RCC 7860 (cell line): ENCODE data around the gene KCNMB2.

Experiments used
- DNase-seq: peaks from one replicate; pipeline ENCODE4 v3.0.0-alpha.2; 2015; ENCODE audit warnings: low spot score
- FAIRE-seq: peaks from 2 replicates; lab custom pipeline; 2012; peaks lifted over from hg19 to GRCh38; lab: Jason Lieb, UNC

KCNMB2 gene

DNA sequence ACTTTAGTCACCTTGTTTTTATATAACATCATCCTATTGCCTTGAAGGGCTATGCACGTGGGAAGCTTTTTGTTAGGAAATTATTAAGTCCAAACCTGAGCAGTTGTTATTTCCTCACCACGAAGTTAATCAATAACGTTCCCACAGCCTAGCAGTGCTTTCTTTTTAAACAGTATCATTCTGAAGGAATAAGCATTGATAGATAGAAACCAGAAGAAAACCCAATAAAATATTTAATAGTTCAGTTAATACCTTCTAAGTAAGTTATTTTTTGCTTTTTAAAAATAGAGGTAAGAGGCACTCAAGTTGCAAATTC, 149.3 kb downstream of the KCNMB2 start:
- DNase-seq, result no peak
- no peak for FAIRE-seq

DNA sequence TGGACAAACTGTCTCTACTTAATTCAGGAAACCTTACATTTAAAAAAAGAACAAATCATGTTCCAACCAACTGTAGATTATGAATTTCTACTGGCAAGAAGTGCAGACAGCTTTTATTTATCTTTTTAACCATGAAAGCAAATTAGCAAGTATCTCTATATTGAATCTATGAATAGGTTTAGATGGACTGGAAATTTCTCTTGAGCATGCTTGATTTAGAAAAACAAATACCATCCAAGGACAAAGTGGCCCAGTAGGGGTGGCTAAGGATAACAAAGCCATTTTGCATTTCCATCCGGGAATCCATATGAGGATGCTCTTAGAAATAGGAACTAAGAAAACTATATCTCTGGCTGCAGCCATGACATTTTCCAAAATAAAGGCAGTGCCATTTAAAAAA, 150.6 kb downstream of the KCNMB2 start:
- DNase-seq (no peak), FAIRE-seq (no peak)

DNA sequence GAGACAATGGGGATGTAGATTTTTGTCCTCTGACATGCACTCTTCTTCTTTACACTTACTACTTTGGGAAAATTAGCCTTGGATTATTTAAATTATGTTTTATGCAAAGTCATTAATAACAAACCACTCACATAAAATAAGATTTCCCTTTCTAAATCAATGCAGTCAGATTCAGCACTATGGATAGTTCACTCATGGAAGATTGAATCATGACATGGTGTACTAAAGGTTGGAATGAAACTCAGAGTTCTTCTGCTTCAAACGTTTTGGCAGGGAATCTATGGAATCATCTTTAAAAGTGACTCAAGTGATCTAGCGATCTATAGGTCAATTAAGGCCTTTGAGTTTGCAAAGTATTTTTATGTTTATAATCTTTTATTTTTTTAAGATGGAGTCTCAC, 154.3 kb downstream of the KCNMB2 start:
- FAIRE-seq, result no peak
- no peak for DNase-seq

DNA sequence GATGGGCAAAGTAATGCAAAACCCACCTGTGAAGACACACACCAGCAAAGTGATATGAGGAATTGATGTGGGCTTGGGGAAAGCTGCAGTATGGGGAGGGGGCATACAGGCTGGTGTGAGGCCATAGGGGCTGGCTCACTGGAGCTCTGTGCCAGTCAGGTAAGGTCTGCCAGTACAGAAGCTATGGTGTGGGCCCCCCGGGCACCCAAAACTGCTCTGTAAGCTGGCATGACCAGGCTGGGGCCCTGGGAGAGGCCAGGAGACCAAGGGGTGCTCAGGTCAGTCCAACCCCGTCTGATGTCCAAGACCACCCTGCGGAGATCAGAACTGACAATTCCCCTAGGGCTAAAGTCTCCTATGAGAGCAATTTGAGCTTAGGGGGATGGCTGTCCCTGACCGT, 163.1 kb downstream of the KCNMB2 start:
- FAIRE-seq, result no peak
- no peak for DNase-seq

DNA sequence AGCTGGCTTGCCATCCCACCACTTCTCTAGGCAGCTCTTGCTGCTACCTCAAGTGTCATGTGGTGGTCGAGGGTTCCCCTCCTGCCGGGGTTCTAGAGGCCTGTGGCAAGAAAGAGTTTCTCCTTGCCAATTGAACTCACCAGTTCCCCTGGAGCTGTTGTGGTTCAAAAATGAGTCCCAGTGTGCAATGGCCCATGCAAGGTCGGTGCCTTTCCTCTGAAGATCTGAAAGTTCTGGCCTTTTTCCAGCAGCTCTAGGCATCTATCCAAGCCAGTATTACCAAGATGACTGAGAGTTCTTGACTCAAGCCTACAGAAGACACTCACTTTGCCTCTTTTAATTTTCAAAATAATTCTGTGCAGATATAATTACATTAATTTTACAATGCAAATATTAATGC, 163.6 kb downstream of the KCNMB2 start:
- no peak for FAIRE-seq

DNA sequence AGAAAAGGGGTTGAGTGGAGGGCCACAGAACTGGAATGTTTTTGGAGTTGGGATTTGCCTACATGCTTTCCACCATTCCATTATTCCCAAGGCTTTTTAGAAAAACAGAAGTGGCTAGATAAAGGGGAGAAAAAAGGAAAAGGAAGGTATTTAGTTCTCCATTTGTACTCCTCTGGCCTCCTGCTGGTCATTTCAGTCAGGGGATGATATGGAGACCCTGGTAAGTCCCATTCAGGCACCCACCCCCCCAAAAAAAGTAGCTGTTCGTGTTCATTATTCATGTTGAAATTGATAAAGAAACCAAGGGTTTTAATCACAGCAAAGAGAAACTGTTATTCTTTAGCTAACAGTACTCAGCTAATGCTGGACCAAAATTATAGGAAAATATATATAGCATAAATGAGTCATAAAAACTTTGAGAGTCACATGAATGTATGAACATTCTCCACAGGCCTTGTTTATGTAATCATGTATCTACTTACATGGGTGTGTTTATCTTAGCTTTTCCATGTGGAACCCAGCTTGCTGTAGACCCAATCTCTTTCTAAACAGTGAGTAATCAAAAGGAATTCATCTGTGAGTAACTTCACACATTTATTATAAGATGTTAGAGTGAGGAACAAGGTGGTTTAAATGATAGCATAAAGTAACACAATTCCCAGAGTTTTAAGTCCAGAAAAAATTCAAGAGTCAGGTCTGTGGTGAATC, 167.2 kb downstream of the KCNMB2 start:
- DNase-seq (no peak), FAIRE-seq (no peak)

More for the DNA sequence above, 163.6 kb downstream of the KCNMB2 start:
- DNase-seq, result no peak

DNA sequence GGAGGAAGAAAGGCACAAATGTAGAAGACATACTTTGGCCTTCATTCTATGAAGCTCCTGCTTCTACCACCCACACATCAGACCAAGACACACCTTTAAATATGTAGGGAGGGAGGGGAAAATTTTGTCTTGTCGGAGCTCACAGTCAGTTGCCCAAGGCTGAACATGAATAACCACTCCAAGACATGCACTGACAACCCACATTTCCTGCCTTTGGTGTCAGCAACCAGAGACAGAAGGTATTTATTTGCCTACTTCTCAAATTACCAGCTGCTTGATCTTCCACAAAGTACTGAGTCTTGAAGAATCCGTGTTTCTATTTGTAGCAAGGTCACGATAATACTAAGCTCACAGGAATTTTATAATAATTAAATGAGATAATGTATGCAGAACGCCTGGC, 169.7 kb downstream of the KCNMB2 start:
- DNase-seq, result no peak
- no peak for FAIRE-seq

DNA sequence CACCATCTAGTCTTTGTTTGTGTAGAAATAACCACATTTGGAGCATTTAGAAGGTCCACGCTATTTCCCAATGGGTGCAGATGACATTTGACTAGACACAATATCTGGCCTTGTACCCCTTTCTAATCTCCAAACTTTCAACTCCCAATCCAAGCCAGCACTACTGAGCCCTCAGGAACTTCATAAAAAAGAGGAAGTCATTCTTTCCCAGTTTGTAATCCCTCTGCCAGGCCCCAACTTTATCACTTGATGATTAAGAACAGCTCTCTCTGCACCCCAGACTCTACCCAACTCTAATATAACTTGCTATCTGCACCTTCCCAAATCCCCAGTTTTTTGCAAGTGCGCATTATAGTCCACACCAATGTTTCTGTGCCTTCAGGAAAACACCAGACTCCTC, 170.2 kb downstream of the KCNMB2 start:
- FAIRE-seq, result no peak
- no peak for DNase-seq

DNA sequence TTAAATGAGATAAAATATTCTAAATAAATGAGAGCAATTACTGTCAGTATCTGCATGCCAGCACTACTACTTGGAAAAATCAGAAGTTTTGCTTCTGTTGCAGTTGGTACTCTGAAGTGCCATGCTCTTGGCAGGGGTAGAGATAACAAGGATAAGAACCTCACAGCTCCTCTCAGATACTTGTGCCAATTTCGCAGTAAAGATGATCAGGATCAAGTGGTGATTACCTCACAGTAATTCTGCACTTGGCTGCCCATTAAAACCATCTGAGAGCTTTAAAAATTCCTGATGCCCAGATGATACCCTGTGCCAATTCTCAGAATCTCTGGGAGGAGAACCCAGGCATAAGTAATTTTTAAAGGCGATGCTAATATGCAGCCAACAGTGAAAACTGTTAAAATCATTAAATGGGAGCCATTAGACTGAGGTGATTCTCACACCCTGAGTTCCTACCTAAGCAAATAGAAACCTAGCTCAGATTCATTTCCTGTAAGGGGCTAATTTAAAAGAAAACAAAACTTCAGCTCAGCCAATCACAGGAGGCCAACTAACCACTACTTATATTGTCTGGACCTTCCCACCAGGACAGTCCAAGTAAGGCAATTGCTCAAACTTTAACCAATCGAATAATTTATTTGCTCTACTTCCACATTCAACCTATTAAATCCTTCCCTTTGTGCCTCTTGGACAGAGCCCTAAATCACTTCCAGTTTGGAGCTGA, 171.2 kb downstream of the KCNMB2 start:
- FAIRE-seq, result no peak

DNA sequence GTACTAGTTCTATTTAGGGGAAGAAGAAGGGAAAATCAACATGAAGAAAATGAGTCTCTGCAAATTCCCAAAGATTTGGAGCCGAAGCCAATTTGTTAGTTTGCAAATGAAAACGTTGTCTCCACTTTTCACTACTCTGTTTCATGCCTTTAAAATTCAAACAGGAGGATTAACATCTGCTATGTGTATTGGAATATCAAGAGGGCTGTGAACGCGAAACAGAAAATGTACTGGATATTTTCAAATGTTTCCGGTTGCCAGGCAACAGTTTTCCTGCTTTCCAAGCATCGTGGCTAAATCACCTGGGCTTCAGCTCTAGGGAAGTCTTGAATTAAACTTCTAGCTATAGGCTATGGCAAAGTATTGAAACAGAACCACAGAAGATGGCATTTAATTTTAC, 172.8 kb downstream of the KCNMB2 start:
- DNase-seq, result no peak
- FAIRE-seq, result no peak

More for the DNA sequence above, 171.2 kb downstream of the KCNMB2 start:
- no peak for DNase-seq

DNA sequence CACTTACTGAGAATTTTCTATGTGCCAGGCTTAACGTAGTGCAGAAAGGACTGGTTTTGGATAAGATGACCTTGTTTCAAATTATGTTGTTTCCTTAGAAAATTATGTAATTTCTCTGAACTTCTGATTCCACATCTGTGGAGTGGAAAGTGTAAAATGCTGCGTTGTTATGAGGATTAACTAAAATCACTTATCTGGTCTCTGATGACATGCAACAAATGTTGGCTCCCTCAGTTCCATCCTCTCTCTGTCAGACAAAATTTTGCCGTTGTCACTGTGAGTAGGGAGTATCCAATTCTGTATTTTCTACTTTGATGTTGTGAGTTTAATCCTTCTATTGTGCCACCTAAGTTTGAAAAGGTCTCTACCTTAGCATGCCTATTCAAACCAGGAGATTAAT, 175.5 kb downstream of the KCNMB2 start:
- DNase-seq (no peak), FAIRE-seq (no peak)

DNA sequence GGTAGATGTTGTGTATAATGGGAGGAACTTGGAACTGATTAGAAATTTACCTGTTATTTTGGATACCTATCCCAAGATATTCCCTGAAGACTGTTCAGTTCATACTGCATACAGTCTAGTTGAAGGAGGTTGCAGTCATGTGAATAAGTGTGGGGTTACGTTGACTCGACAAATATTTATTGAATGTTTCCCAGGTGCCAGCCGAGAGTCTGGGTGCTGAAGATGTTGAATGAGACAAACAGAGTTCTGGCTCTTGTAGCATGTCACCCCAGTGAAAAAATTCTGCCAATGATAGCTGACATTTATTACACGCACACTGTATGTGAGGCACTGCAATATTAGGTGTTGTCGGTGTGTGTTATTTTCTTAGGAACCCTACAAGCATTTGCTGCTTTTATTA, 176.0 kb downstream of the KCNMB2 start:
- no peak for FAIRE-seq
- DNase-seq, result no peak

DNA sequence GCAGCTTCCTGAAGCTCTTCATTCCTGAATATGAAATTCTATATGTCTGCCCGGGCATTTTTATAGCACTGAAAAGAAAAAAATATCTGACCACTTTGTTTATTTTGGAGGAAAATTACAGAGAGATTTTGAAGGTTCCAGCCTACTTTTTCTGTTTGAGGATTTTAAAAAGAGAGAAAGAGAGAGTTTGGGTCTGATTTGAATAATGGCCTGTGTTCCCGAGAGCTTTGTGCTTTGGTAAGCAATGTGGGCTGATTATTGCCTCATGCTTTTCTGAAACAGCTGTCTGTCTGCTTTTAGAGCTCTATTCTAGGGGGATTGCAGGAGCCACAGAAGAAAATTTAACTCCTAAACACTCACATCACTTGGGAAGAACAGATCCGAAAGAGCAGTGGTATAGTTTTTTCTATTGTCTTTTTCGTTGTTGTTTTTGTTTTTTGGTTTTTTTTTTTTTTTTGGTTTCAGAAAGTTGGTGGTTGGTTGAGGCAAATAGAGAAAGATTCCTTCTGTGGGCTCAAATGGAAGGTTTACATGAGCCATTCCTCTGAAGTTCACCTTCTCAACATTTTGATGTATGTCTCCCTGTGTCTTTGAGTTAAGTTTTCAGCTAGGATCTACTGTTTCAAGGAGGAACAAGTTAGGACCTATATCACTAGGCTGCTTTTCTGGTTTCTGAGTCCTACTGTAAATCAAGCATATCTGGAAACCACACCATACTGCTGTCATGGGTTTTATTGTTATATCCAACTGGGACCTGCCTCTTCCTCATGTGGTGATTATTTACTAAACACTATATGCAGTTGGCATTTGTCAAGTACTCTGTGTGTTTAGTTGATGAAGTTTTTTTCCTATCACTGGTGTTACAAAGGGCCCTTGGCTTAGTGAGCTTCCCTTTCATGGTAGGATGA, 178.9 kb downstream of the KCNMB2 start:
- no peak for FAIRE-seq
- DNase-seq, result no peak

DNA sequence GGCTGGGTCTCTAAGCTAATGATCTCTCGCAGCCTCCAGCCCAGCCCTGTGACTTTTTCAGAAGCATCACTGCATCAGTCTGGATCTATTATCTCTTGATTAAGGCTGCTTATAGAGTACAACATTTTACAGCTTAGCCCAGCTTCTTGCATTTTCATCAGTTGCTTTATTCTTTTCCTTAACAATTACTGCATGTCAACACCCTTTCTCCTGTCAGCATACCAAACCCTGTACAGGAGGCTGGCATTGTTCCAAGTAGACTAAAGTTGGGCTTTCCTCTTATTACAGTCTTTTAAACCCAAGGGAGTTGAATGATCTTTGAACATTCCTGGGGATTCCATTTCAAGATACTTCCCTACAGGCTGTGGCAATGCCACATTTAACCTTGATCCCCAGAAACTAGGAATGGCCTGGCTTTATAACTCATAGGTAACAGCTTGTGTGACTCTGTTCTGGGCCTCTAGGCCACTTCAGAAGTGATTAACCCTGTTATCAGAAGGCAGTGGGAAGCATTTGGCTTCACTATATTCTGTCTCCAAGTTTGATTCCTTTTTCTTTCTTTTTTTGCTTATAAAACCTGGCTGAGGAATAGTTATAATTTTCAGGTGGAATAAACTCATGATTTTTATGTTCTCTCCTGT, 182.9 kb downstream of the KCNMB2 start:
- FAIRE-seq (no peak), DNase-seq (no peak)

DNA sequence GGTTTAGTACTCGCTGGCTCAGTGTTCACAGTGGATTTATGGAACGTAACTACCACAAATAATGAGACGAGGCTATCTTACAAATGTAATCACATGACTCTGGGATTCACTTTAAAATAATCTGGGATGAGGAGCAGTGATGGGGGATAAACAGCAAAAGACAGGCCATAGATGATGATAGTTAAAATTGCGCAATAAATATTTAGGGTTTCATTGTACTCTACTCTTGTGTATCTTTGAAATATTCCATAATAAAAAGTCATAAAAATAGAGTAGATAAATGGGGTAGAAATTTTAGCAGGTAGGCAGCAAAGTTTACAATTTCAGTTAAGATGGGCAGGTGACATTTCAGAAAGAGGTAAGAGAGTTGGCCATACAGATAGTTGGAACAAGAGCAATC, 196.6 kb downstream of the KCNMB2 start:
- FAIRE-seq (no peak), DNase-seq (no peak)

DNA sequence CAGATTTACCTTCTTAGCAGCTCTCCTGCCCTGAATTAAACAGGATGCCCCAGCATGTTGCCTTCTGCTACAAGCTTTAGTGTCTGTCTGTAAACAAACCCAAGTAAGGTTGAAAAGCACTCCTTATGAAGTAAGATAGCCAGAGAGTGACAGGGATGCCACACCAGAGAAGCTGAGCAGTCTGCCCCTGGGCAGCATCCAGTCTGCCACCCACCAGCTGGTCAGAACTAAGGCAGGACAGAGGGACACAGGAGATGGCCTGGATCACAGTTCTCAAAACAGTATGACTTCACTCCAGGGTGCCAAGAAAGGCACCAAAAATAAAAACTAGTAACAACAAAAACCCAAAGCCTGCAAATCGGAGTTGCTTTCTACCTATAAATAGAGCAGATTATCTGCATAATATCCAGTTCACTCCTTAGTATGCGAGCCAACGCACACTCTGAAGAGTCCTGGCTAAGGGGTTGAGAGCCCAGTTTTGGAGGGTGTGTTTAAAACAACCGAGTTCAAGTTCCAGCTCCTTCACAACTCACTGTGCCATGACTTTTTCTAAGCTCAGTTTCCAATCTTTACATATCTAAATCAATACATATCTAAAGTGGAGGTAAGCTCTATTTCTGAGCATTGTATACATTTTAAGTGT, 198.9 kb downstream of the KCNMB2 start:
- FAIRE-seq, result no peak
- no peak for DNase-seq

DNA sequence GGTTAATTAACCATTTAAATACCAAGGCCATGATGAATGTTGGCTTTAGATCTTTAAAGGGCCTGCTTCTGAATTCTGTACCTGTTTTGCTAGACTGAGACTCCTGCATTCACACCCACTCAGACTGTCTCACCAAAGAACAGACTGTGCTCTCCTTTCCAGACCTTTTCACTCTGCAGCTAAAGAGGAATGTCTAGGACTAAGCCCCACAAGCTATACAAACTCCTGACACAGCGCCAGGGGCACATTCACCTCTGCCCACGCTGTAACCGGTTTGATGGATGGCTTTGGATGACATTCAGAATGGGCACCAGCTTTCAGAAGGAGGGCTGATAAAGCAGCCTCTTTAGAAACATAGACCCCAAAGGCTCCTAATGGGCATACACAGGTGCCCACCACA, 200.1 kb downstream of the KCNMB2 start:
- no peak for DNase-seq

DNA sequence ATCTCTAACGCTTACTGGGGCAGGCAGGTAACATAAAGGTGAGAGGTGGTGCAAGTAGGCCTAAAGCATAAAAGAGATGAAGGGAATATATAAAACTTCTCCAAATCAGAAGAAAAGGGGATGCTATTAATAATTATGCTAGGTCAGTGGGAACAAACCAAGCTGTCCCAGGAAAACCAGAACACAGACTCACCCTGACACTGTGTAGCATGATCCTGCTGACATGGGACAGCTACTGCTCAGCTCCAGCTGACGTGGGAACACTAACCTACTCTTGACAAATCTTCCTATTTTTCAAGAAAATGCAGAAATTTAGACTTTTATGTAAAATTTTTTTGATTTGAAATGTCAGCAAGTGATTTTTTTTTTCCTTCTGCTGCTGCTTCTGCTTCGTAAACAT, 203.5 kb downstream of the KCNMB2 start:
- FAIRE-seq (no peak), DNase-seq (no peak)

More for the DNA sequence above, 200.1 kb downstream of the KCNMB2 start:
- FAIRE-seq, result no peak

DNA sequence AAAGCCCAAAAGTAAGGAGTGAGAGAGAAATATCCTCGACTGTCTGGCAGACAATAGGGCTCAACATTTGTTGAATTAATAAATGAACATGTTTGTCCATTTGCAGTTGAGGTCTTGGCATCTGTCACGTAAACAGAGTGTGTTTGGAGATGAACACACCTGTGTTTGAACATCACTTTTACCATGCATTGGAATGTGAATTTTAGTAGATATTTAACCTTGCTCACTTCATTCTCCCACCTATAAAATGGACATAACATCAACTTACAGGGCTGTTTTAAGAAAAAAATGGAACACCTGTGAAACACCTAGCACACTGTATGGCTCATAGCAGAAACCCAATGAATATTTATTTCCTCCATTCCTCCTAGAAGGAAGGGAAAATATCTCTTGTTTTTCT, 204.8 kb downstream of the KCNMB2 start:
- FAIRE-seq, result no peak

DNA sequence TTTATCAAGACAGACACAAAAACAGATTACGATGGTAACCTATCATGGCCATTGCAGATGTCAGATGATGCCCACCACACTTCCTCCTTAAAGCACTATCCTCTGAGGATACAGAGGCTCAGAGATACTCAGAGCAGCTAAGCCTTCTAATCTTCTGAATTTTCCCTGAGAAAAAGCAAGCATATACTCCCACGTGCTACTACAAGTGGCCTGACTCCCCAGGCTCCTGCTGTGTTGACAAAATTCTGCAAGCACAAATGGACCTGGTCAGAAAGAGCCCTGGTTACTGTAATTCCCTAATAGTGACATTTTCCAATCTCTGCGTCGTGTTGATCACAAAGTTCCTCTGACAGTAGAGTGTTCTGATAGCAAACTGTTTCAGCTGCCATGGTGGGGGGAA, 207.1 kb downstream of the KCNMB2 start:
- FAIRE-seq, result no peak
- no peak for DNase-seq

More for the DNA sequence above, 204.8 kb downstream of the KCNMB2 start:
- no peak for DNase-seq
